HepG2 (cell line): ENCODE results near the gene KRTAP3-3. TPM values are rescaled to one million over a fixed set of nuclear protein-coding genes. Genes with fewer than 3 reads are reported as not detected.
A peak's percentile ranks its signal among the peaks of the same experiment; 100 is the strongest.

Experiments
- CC2D1A ChIP-seq: sonication (generic); formaldehyde crosslinking; IDR thresholded peaks from 2 replicates; pipeline ENCODE4 v1.8.1; 2023; ENCODE audit warnings: mild to moderate bottlenecking, missing genetic modification reagents
- ELF3 ChIP-seq: IDR thresholded peaks from 2 replicates; pipeline ENCODE4 v1.6.1; 2016; ENCODE audit warnings: missing genetic modification reagents, missing compliant biosample characterization
- HOXA3 ChIP-seq: sonication (generic); formaldehyde crosslinking; IDR thresholded peaks from 2 replicates; pipeline ENCODE4 v1.5.0; 2020; ENCODE audit warnings: missing genetic modification reagents
- MYPOP ChIP-seq: sonication (generic); formaldehyde crosslinking; IDR thresholded peaks from 2 replicates; pipeline ENCODE4 v1.8.1; 2023; ENCODE audit warnings: mild to moderate bottlenecking, moderate library complexity, missing genetic modification reagents
- NR2F1 ChIP-seq, 2 experiments: fragments of 450-650 bp in 1 of 2; formaldehyde crosslinking in 1 of 2; IDR thresholded peaks; 2 replicates each; pipeline versions ENCODE4 v1.5.0 to v1.6.1; 2016 to 2020; ENCODE audit warnings: mild to moderate bottlenecking in 1 of 2, missing compliant biosample characterization in 1 of 2, missing genetic modification reagents in 1 of 2, moderate library complexity in 1 of 2
- PAWR ChIP-seq: sonication (generic); formaldehyde crosslinking; IDR thresholded peaks from 2 replicates; pipeline ENCODE4 v1.4.0; 2020; ENCODE audit warnings: missing genetic modification reagents, mild to moderate bottlenecking, borderline replicate concordance
- PAX8 ChIP-seq: sonication (generic); formaldehyde crosslinking; IDR thresholded peaks from 2 replicates; pipeline ENCODE4 v1.8.0; 2022; ENCODE audit warnings: mild to moderate bottlenecking, missing genetic modification reagents, borderline replicate concordance
- PLRG1 ChIP-seq: fragments of 450-650 bp; conservative IDR thresholded peaks from 2 replicates; pipeline ENCODE4 v1.6.1; 2016
- POLR2AphosphoS2 ChIP-seq: IDR thresholded peaks from 2 replicates; pipeline ENCODE4 v1.6.1; 2011; ENCODE audit warnings: low read depth, low read length, improper control_type of control experiment
- RCOR2 ChIP-seq: IDR thresholded peaks from 2 replicates; pipeline ENCODE4 v1.6.1; 2016; ENCODE audit warnings: missing biosample characterization, missing genetic modification reagents
- REPIN1 ChIP-seq: sonication (generic); formaldehyde crosslinking; IDR thresholded peaks from 2 replicates; pipeline ENCODE4 v1.8.0; 2022; ENCODE audit warnings: missing genetic modification reagents, low read depth, mild to moderate bottlenecking, borderline replicate concordance
- RNF2 ChIP-seq: fragments of 450-650 bp; conservative IDR thresholded peaks from 2 replicates; pipeline ENCODE4 v1.6.1; 2016; ENCODE audit warnings: low read depth
- TAF15 ChIP-seq: fragments of 200-400 bp; formaldehyde crosslinking; IDR thresholded peaks from one replicate; pipeline ENCODE4 v1.6.1; 2018; ENCODE audit warnings: mild to moderate bottlenecking, low read depth, low read length; ENCODE audit not compliant: poor library complexity, severe bottlenecking
- ZFP62 ChIP-seq: sonication (generic); formaldehyde crosslinking; IDR thresholded peaks from 2 replicates; pipeline ENCODE4 v1.4.0; 2020; ENCODE audit warnings: missing genetic modification reagents
- ZNF143 ChIP-seq: sonication (generic); formaldehyde crosslinking; IDR thresholded peaks from 2 replicates; pipeline ENCODE4 v1.4.0; 2020; ENCODE audit warnings: missing genetic modification reagents
- ZNF256 ChIP-seq: sonication (generic); formaldehyde crosslinking; conservative IDR thresholded peaks from 2 replicates; pipeline ENCODE4 v1.4.0; 2020; ENCODE audit warnings: missing genetic modification reagents
- ZNF275 ChIP-seq: sonication (generic); formaldehyde crosslinking; IDR thresholded peaks from 2 replicates; pipeline ENCODE4 v1.8.0; 2022; ENCODE audit warnings: missing genetic modification reagents, mild to moderate bottlenecking, inconsistent platforms, borderline replicate concordance
- ZNF276 ChIP-seq: sonication (generic); formaldehyde crosslinking; IDR thresholded peaks from 2 replicates; pipeline ENCODE4 v1.4.0; 2020; ENCODE audit warnings: mild to moderate bottlenecking, low read depth, missing genetic modification reagents
- ZNF337 ChIP-seq: sonication (generic); formaldehyde crosslinking; IDR thresholded peaks from 2 replicates; pipeline ENCODE4 v1.5.1; 2020; ENCODE audit warnings: missing genetic modification reagents, low read depth, mild to moderate bottlenecking, borderline replicate concordance
- ZNF550 ChIP-seq: sonication (generic); formaldehyde crosslinking; IDR thresholded peaks from 2 replicates; pipeline ENCODE4 v1.4.0; 2020; ENCODE audit warnings: mild to moderate bottlenecking, missing genetic modification reagents, borderline replicate concordance
- ZNF644 ChIP-seq: IDR thresholded peaks from 2 replicates; pipeline ENCODE4 v1.6.1; 2016; ENCODE audit warnings: low read depth
- ZNF720 ChIP-seq: sonication (generic); formaldehyde crosslinking; IDR thresholded peaks from 2 replicates; pipeline ENCODE4 v1.4.0; 2020; ENCODE audit warnings: missing genetic modification reagents
- ZNF780A ChIP-seq: sonication (generic); formaldehyde crosslinking; IDR thresholded peaks from 2 replicates; pipeline ENCODE4 v1.8.0; 2022; ENCODE audit warnings: mild to moderate bottlenecking, missing genetic modification reagents, moderate library complexity
- ZNF841 ChIP-seq: sonication (generic); formaldehyde crosslinking; IDR thresholded peaks from 2 replicates; pipeline ENCODE4 v1.8.1; 2023; ENCODE audit warnings: missing genetic modification reagents, borderline replicate concordance
- ZSCAN9 ChIP-seq: IDR thresholded peaks from 2 replicates; pipeline ENCODE4 v1.6.1; 2016; ENCODE audit warnings: borderline replicate concordance
- polyA plus RNA-seq, 8 experiments: library from polyadenylated mRNA; depleted of rRNA in 3 of 8; stranded (reverse) in 7 of 8; unstranded in 1 of 8; fragments of >200 nt; fragmentation: Illumina TruSeq in 4 of 8; extraction: Trizol in 4 of 8; gene quantifications; 2 replicates each; pipeline versions ENCODE4 v1.2.1 to v1.2.3, GENCODE V29; 2011 to 2016; ENCODE audit warnings: low read depth in 4 of 8, missing spikeins in 1 of 8, mixed read lengths in 1 of 8; ENCODE audit not compliant: insufficient read depth in 1 of 8
- total RNA-seq, 5 experiments: library from RNA; depleted of rRNA; stranded (reverse); fragments of >200 nt; fragmentation: Illumina TruSeq; extraction: Trizol; gene quantifications; 2 replicates each; pipeline ENCODE4 v1.2.3, GENCODE V29; 2016; ENCODE audit warnings: low read depth in 1 of 5
- TF ChIP-seq, protein P1 (sequence below): sonication (generic); formaldehyde crosslinking; conservative IDR thresholded peaks from 2 replicates; pipeline ENCODE4 v1.8.0; 2022; ENCODE audit warnings: low read depth, missing genetic modification reagents

Gene KRTAP3-3
- total and polyA plus RNA-seq, 2 of the 13 experiments (the other 11 are each of a cell fraction or from before 2014, with no cell fraction given), result not detected

DNA sequence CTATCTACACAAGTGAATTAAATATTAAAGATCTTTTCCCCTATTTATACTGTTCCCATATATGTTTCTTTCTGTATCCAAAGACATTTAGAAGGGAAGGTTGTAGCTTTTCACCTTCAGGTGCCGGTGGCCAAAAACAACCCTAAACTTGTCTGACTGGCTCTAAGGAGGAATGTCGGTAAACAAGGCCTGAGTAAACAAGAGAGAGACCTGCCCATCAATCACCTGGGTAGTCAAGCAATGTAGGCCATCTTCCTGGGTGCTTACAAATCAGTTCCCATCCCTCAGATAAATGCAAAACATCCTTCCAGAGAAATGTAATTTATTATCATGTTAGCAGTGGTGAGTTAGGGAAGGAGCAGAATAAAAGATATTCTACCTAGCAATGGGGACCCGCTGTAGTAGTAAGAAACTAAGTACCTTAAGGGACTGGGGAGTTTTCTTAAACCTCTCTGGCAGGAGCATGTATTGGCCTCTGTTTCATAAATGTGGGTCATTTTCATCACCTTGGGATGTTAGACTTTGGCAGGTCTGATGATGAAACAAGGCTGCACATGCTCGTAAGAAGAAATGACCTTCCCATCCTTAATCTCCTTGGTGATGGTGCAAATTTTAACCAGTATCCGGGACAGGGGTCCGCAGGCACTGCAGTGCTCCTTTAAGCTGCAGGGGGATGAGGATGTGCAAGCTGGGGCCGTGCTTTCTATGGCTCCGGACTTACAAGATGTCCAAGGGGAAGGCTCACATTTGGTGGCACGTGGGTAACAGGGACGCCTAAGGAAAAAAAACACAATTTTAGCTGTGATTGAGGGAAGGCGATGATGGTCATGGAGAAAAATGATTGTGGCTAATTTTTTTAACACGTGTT lies 35.6 kb downstream of the KRTAP3-3 start (continued):
- no peak for TF ChIP-seq ZNF275 (CRISPR knock-in tag)
- TF ChIP-seq HOXA3 (CRISPR knock-in tag), result peak; percentile 71
- TF ChIP-seq PLRG1, result no peak
- TF ChIP-seq TAF15, result no peak
- peak; percentile 94; the same call in 1 of the 2 replicates for TF ChIP-seq RCOR2 (CRISPR knock-in tag)
- peak; percentile 86 for TF ChIP-seq ELF3
- TF ChIP-seq ZNF841 (CRISPR knock-in tag), result no peak
- TF ChIP-seq ZNF143, result no peak
- TF ChIP-seq ZNF256 (CRISPR knock-in tag), result no peak
- TF ChIP-seq PAWR (CRISPR knock-in tag), result no peak
- TF ChIP-seq ZFP62, result no peak
- TF ChIP-seq PAX8, result no peak
- no peak for TF ChIP-seq ZSCAN9 (CRISPR knock-in tag)
- no peak for TF ChIP-seq ZNF276 (CRISPR knock-in tag)
- TF ChIP-seq CC2D1A (CRISPR knock-in tag), result no peak
- TF ChIP-seq, protein P1, sequence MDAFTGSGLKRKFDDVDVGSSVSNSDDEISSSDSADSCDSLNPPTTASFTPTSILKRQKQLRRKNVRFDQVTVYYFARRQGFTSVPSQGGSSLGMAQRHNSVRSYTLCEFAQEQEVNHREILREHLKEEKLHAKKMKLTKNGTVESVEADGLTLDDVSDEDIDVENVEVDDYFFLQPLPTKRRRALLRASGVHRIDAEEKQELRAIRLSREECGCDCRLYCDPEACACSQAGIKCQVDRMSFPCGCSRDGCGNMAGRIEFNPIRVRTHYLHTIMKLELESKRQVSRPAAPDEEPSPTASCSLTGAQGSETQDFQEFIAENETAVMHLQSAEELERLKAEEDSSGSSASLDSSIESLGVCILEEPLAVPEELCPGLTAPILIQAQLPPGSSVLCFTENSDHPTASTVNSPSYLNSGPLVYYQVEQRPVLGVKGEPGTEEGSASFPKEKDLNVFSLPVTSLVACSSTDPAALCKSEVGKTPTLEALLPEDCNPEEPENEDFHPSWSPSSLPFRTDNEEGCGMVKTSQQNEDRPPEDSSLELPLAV, result no peak
- TF ChIP-seq ZNF720 (CRISPR knock-in tag), result no peak
- TF ChIP-seq ZNF550, result no peak
- peak; percentile 84 for TF ChIP-seq ZNF644
- peak; percentile 45 for TF ChIP-seq REPIN1 (CRISPR knock-in tag)
- TF ChIP-seq MYPOP (CRISPR knock-in tag), result 0 out of 2 replicates have a peak, but pooled peaks have one; percentile 31
- no peak for TF ChIP-seq POLR2AphosphoS2
- TF ChIP-seq NR2F1 (CRISPR knock-in tag; IDR thresholded peaks at IDR 0.05), result no peak
- no peak for TF ChIP-seq ZNF337 (CRISPR knock-in tag)
- TF ChIP-seq RNF2, result no peak
- TF ChIP-seq ZNF780A, result no peak
